IMR-90 (cell line): ENCODE results near the gene CCR9. TPM values are rescaled to one million over a fixed set of nuclear protein-coding genes. Genes with fewer than 3 reads are reported as not detected.

Source experiments
- ATAC-seq: fragments of 200-7000 bp; cut with Tn5 transposase; 2 replicates; pipeline ENCODE4 v1.9.1; 2020; ENCODE audit warnings: low read depth, mild to moderate bottlenecking, moderate library complexity
- BruUV-seq: library from RNA; stranded (reverse); fragments of 400-500 nt; replicated peaks from 2 replicates; lab custom pipeline; 2021; lab: Mats Ljungman, UMichigan
- CTCF ChIA-PET: fragments of 300-600 bp; formaldehyde crosslinking; extraction: SDS; loops from one replicate; lab custom pipeline; 2021; ENCODE audit warnings: antibody characterized with exemption; lab: Yijun Ruan, JAX
- POLR2A ChIA-PET: fragments of 300-600 bp; sonication (Branson Sonifier 250); formaldehyde crosslinking; loops from one replicate; lab custom pipeline; 2022; ENCODE audit warnings: antibody characterized with exemption; ENCODE audit not compliant: unreplicated experiment; lab: Charles Lee
- DNase-seq: peaks from one replicate; pipeline ENCODE4 v3.0.0; 2013
- H2AFZ ChIP-seq: replicated peaks from 2 replicates; pipeline ENCODE3; 2013; ENCODE audit warnings: low read length, mild to moderate bottlenecking; ENCODE audit not compliant: poor library complexity
- H2AK5ac ChIP-seq: 2 replicates; pipeline ENCODE4 v1.6.1; 2013; ENCODE audit warnings: low read depth, low read length, inconsistent platforms
- H2AK9ac ChIP-seq: replicated peaks from 2 replicates; pipeline ENCODE3; 2013; ENCODE audit warnings: mild to moderate bottlenecking, low read depth, low read length, moderate library complexity; ENCODE audit not compliant: poor library complexity
- H2BK120ac ChIP-seq: 2 replicates; pipeline ENCODE4 v1.6.1; 2013; ENCODE audit warnings: low read depth, low read length, inconsistent platforms
- H2BK15ac ChIP-seq: 3 replicates; pipeline ENCODE4 v1.6.1; 2013; ENCODE audit warnings: low read depth, low read length, inconsistent platforms
- H2BK20ac ChIP-seq: 2 replicates; pipeline ENCODE4 v1.6.1; 2013; ENCODE audit warnings: low read depth, mild to moderate bottlenecking, inconsistent platforms, low read length, moderate library complexity
- H2BK5ac ChIP-seq: 2 replicates; pipeline ENCODE4 v1.6.1; 2013; ENCODE audit warnings: mild to moderate bottlenecking, low read depth, low read length, inconsistent platforms; ENCODE audit not compliant: poor library complexity, severe bottlenecking
- H3K14ac ChIP-seq: replicated peaks from 2 replicates; pipeline ENCODE4 v1.6.1; 2013; ENCODE audit warnings: low read depth, low read length, inconsistent platforms
- H3K18ac ChIP-seq: 2 replicates; pipeline ENCODE4 v1.6.1; 2013; ENCODE audit warnings: low read depth, low read length, control low read depth
- H3K23ac ChIP-seq: 2 replicates; pipeline ENCODE4 v1.6.1; 2013; ENCODE audit warnings: low read depth, low read length, inconsistent platforms
- H3K27ac ChIP-seq: 2 replicates; pipeline ENCODE4 v1.5.1; 2013; ENCODE audit warnings: mild to moderate bottlenecking, control low read depth, low read length; ENCODE audit not compliant: insufficient read depth
- H3K27me3 ChIP-seq: 2 replicates; pipeline ENCODE4 v1.6.1; 2013; ENCODE audit warnings: low read length; ENCODE audit not compliant: control insufficient read depth, insufficient read depth
- H3K36me3 ChIP-seq: 2 replicates; pipeline ENCODE4 v1.6.1; 2013; ENCODE audit warnings: low read length, mixed read lengths; ENCODE audit not compliant: control insufficient read depth, insufficient read depth
- H3K4ac ChIP-seq: 2 replicates; pipeline ENCODE4 v1.6.1; 2013; ENCODE audit warnings: low read depth, low read length, inconsistent platforms
- H3K4me1 ChIP-seq: 2 replicates; pipeline ENCODE4 v1.6.1; 2013; ENCODE audit warnings: low read length, mixed read lengths; ENCODE audit not compliant: control insufficient read depth, insufficient read depth
- H3K4me2 ChIP-seq: 2 replicates; pipeline ENCODE4 v1.6.1; 2013; ENCODE audit warnings: low read depth, mild to moderate bottlenecking, control low read depth, low read length, moderate library complexity
- H3K4me3 ChIP-seq: 2 replicates; pipeline ENCODE4 v1.5.1; 2013; ENCODE audit warnings: low read depth, mild to moderate bottlenecking, control low read depth, low read length, moderate library complexity; ENCODE audit not compliant: insufficient read depth
- H3K56ac ChIP-seq: 2 replicates; pipeline ENCODE4 v1.6.1; 2013; ENCODE audit warnings: low read length, inconsistent platforms; ENCODE audit not compliant: insufficient read depth; ENCODE audit errors: extremely low read depth
- H3K79me1 ChIP-seq, 2 experiments: 2 replicates each; pipeline ENCODE4 v1.6.1; 2013; ENCODE audit warnings: low read length in 2 of 2, inconsistent platforms in 1 of 2, low read depth in 1 of 2
- H3K9ac ChIP-seq: 2 replicates; pipeline ENCODE4 v1.6.1; 2013; ENCODE audit warnings: low read depth, low read length, control low read depth
- H3K9me1 ChIP-seq: 2 replicates; pipeline ENCODE4 v1.6.1; 2013; ENCODE audit warnings: low read length, inconsistent platforms; ENCODE audit not compliant: insufficient read depth
- H3K9me3 ChIP-seq: 2 replicates; pipeline ENCODE4 v1.6.1; 2013; ENCODE audit warnings: low read length; ENCODE audit not compliant: control insufficient read depth, insufficient read depth
- H4K20me1 ChIP-seq: 2 replicates; pipeline ENCODE4 v1.6.1; 2013; ENCODE audit warnings: low read length, inconsistent platforms; ENCODE audit not compliant: insufficient read depth
- H4K5ac ChIP-seq: 2 replicates; pipeline ENCODE4 v1.6.1; 2013; ENCODE audit warnings: mild to moderate bottlenecking, low read depth, low read length, control low read depth
- H4K8ac ChIP-seq, 2 experiments: 2 replicates each; pipeline ENCODE4 v1.6.1; 2013; ENCODE audit warnings: low read depth in 2 of 2, low read length in 2 of 2, control low read depth in 1 of 2, inconsistent platforms in 1 of 2
- H4K91ac ChIP-seq: 2 replicates; pipeline ENCODE4 v1.6.1; 2013; ENCODE audit warnings: low read depth, low read length, inconsistent platforms; ENCODE audit not compliant: insufficient read depth
- BHLHE40 ChIP-seq: fragments of 150-350 bp; IDR thresholded peaks from 2 replicates; pipeline ENCODE4 v1.6.1; 2016; ENCODE audit warnings: mild to moderate bottlenecking, low read depth, low read length
- CEBPB ChIP-seq: IDR thresholded peaks from 2 replicates; pipeline ENCODE4 v1.6.1; 2012; ENCODE audit warnings: low read depth, low read length, improper control_type of control experiment
- CHD1 ChIP-seq: IDR thresholded peaks from 2 replicates; pipeline ENCODE4 v1.6.1; 2012; ENCODE audit warnings: low read depth, low read length, improper control_type of control experiment
- FOS ChIP-seq: fragments of 150-350 bp; IDR thresholded peaks from 2 replicates; pipeline ENCODE4 v1.6.1; 2016; ENCODE audit warnings: low read depth, low read length
- MAFK ChIP-seq: IDR thresholded peaks from 2 replicates; pipeline ENCODE4 v1.6.1; 2012; ENCODE audit warnings: low read depth, low read length, improper control_type of control experiment
- MAZ ChIP-seq: IDR thresholded peaks from 2 replicates; pipeline ENCODE4 v1.6.1; 2012; ENCODE audit warnings: low read depth, mild to moderate bottlenecking, low read length, improper control_type of control experiment, moderate library complexity, borderline replicate concordance
- MXI1 ChIP-seq: IDR thresholded peaks from 2 replicates; pipeline ENCODE4 v1.6.1; 2012; ENCODE audit warnings: low read depth, mild to moderate bottlenecking, low read length, moderate library complexity, borderline replicate concordance
- NFE2L2 ChIP-seq: fragments of 150-350 bp; IDR thresholded peaks from 2 replicates; pipeline ENCODE4 v1.6.1; 2016; ENCODE audit warnings: low read depth, mild to moderate bottlenecking, low read length
- POLR2A ChIP-seq: IDR thresholded peaks from 2 replicates; pipeline ENCODE4 v1.6.1; 2012; ENCODE audit warnings: mild to moderate bottlenecking, low read depth, low read length
- RAD21 ChIP-seq: IDR thresholded peaks from 2 replicates; pipeline ENCODE4 v1.6.1; 2012; ENCODE audit warnings: low read length, improper control_type of control experiment
- RCOR1 ChIP-seq: IDR thresholded peaks from 2 replicates; pipeline ENCODE4 v1.6.1; 2012; ENCODE audit warnings: mild to moderate bottlenecking, low read length, improper control_type of control experiment; ENCODE audit not compliant: insufficient replicate concordance
- RFX5 ChIP-seq: IDR thresholded peaks from 2 replicates; pipeline ENCODE4 v1.8.0; 2012; ENCODE audit warnings: low read depth, mild to moderate bottlenecking, low read length, moderate library complexity
- SMC3 ChIP-seq: fragments of 150-350 bp; IDR thresholded peaks from 2 replicates; pipeline ENCODE4 v1.6.1; 2016; ENCODE audit warnings: low read depth, mild to moderate bottlenecking, antibody characterized with exemption, low read length, moderate library complexity
- WGBS, 2 experiments: methylation state at CpG; one replicate each; pipeline versions ENCODE4 v1.1.5 to v1.1.7; 2013; ENCODE audit warnings: missing lambda C conversion rate in 2 of 2; ENCODE audit not compliant: insufficient read length in 1 of 2; ENCODE audit errors: extremely low coverage in 2 of 2; 5-methylcytosine and 5-hydroxymethylcytosine counted together
- dilution Hi-C: fragments of 300-500 bp; cut with HindIII; formaldehyde crosslinking; loops from one replicate; pipeline ENCODE4 v1.14.3; 2018; ENCODE audit warnings: low sequenced_read_pairs; ENCODE audit not compliant: unreplicated experiment
- in situ Hi-C: fragments of 300-500 bp; cut with MboI; formaldehyde crosslinking; loops from 3 replicates; pipeline ENCODE4 v1.14.3; 2019; ENCODE audit warnings: low sequenced_read_pairs, inconsistent platforms, mixed read lengths
- intact Hi-C: fragments of 100-400 bp; cut with micrococcal nuclease; formaldehyde crosslinking; loops from 2 replicates; pipeline ENCODE4 v1.10.0; 2022
- polyA plus RNA-seq, 3 experiments: library from polyadenylated mRNA; depleted of rRNA; stranded (reverse); fragments of >200 nt; gene quantifications; 2 replicates each; pipeline ENCODE4 v1.2.3, GENCODE V29; 2012; ENCODE audit warnings: low replicate concordance in 1 of 3
- total RNA-seq: library from RNA; depleted of rRNA; stranded (reverse); fragments of >200 nt; gene quantifications from 2 replicates; pipeline ENCODE4 v1.2.3, GENCODE V29; 2012
- TF ChIP-seq, protein P1 (sequence below): fragments of 150-350 bp; IDR thresholded peaks from 2 replicates; pipeline ENCODE4 v1.6.1; 2017; ENCODE audit warnings: mild to moderate bottlenecking, antibody characterized with exemption, low read length, low read depth
- TF ChIP-seq, protein P2 (sequence below): fragments of 150-350 bp; IDR thresholded peaks from 2 replicates; pipeline ENCODE4 v1.6.1; 2016; ENCODE audit warnings: low read depth, mild to moderate bottlenecking, low read length, moderate library complexity, borderline replicate concordance
- TF ChIP-seq, protein P3 (sequence below): conservative IDR thresholded peaks from 2 replicates; pipeline ENCODE4 v1.5.1; 2012; ENCODE audit warnings: mild to moderate bottlenecking, low read depth, low read length, improper control_type of control experiment

Gene CCR9
- total and polyA plus RNA-seq, 2 of the 4 experiments (the other 2 are of a cell fraction): not detected

DNA sequence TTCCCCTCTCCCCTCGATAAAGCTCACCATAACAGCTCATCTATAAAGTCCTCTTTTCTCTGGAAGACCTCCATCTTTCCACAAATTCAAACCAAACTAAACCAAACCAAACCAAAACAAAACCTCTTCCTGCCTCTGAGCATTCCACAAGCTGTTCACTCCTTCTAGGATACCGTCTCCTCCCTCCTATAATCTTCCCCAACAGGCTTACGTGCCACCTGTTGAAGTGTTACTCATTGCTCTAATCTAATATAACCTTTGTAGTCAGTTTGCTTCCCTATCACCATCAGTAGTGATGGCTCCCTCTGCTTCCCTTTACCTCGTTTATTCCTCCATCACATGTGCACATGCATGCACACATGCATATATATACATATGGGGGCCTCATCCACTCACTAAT lies 12.7 kb upstream of the CCR9 start:
- Histone ChIP-seq H3K14ac (no peak overlapping the region), H3K9me1 (0 out of 2 replicates have a peak, but pooled peaks cover 2% of the 10 kb centered on the region), H4K91ac (no peak overlapping the region), H2AK5ac (no peak overlapping the region), H4K8ac (no peak overlapping the region), H2AFZ (no peak overlapping the region), H3K36me3 (no peaks in the 10 kb centered on the region), H3K27ac (no peak overlapping the region), H2BK120ac (no peak overlapping the region), H2BK15ac (no peak overlapping the region), H3K4me1 (no peaks in the 10 kb centered on the region), H3K18ac (no peak overlapping the region), H4K5ac (no peak overlapping the region), H4K20me1 (no peaks in the 10 kb centered on the region), H3K9ac (no peak overlapping the region), H3K4ac (no peak overlapping the region), H3K27me3 (peaks cover 49% of the 10 kb centered on the region), H3K4me2 (no peak overlapping the region), H2BK20ac (no peak overlapping the region), H3K9me3 (no peaks in the 10 kb centered on the region), H3K4me3 (no peak overlapping the region), H2BK5ac (no peak overlapping the region), H3K79me1 (no peaks in the 10 kb centered on the region), H3K23ac (no peak overlapping the region; the same call in 1 of the 2 replicates), H2AK9ac (no peak overlapping the region), H3K56ac (no peak overlapping the region)
- dilution Hi-C loops: no loop called here
- BruUV-seq: no TSS peak
- intact Hi-C loops: no loop called here
- DNase-seq (no peak), ATAC-seq (no peak)
- TF ChIP-seq RFX5 (no peak), BHLHE40 (no peak), CEBPB (no peak), NFE2L2 (no peak), MAZ (no peak), POLR2A (no peak), FOS (no peak), RAD21 (no peak), CHD1 (no peak), MAFK (no peak), SMC3 (no peak), RCOR1 (no peak), MXI1 (no peak)
- TF ChIP-seq, protein P1, sequence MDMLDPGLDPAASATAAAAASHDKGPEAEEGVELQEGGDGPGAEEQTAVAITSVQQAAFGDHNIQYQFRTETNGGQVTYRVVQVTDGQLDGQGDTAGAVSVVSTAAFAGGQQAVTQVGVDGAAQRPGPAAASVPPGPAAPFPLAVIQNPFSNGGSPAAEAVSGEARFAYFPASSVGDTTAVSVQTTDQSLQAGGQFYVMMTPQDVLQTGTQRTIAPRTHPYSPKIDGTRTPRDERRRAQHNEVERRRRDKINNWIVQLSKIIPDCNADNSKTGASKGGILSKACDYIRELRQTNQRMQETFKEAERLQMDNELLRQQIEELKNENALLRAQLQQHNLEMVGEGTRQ: no peak
- TF ChIP-seq, protein P2, sequence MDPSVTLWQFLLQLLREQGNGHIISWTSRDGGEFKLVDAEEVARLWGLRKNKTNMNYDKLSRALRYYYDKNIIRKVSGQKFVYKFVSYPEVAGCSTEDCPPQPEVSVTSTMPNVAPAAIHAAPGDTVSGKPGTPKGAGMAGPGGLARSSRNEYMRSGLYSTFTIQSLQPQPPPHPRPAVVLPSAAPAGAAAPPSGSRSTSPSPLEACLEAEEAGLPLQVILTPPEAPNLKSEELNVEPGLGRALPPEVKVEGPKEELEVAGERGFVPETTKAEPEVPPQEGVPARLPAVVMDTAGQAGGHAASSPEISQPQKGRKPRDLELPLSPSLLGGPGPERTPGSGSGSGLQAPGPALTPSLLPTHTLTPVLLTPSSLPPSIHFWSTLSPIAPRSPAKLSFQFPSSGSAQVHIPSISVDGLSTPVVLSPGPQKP: no peak
- TF ChIP-seq, protein P3, sequence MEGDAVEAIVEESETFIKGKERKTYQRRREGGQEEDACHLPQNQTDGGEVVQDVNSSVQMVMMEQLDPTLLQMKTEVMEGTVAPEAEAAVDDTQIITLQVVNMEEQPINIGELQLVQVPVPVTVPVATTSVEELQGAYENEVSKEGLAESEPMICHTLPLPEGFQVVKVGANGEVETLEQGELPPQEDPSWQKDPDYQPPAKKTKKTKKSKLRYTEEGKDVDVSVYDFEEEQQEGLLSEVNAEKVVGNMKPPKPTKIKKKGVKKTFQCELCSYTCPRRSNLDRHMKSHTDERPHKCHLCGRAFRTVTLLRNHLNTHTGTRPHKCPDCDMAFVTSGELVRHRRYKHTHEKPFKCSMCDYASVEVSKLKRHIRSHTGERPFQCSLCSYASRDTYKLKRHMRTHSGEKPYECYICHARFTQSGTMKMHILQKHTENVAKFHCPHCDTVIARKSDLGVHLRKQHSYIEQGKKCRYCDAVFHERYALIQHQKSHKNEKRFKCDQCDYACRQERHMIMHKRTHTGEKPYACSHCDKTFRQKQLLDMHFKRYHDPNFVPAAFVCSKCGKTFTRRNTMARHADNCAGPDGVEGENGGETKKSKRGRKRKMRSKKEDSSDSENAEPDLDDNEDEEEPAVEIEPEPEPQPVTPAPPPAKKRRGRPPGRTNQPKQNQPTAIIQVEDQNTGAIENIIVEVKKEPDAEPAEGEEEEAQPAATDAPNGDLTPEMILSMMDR: no peak
- ChIA-PET CTCF (no interaction called here), POLR2A (no interaction called here)
- WGBS, 2 experiments: 83% methylated on average over 1 of the region's 4 CpGs; no CpG with 5 or more reads in 1 of the 2 experiments
- in situ Hi-C loops: no loop called here
